ENCODE results near the gene TMEM255B. TPM values are rescaled to one million over a fixed set of nuclear protein-coding genes. Genes with fewer than 3 reads are reported as not detected.

TMEM255B gene
- total RNA-seq, 4 donors from 2014 or later, result 0.26 to 3.8 (median 1.7) TPM

- no peak overlapping the region for H3K4me3 ChIP-seq
- peaks cover 51% of the 10 kb centered on the region for H3K4me1 ChIP-seq
- H3K9me3 ChIP-seq, result no peaks in the 10 kb centered on the region
- H3K36me3 ChIP-seq, result peaks cover 9% of the 10 kb centered on the region
- TF ChIP-seq POLR2A (IDR thresholded peaks at IDR 0.05), result no peak
- TF ChIP-seq CTCF (IDR thresholded peaks at IDR 0.05), result no peak
- no peak for TF ChIP-seq EP300 (IDR thresholded peaks at IDR 0.05)
- TF ChIP-seq POLR2AphosphoS5 (IDR thresholded peaks at IDR 0.05), result no peak
- 67% methylated on average over 29 of the region's 30 CpGs for WGBS
- H3K27ac ChIP-seq, result no peak overlapping the region
- peak in 1 of 2 donors; percentile 42 for DNase-seq (ENCODE audit: low spot score in 2 of 2)
- no peaks in the 10 kb centered on the region for H3K27me3 ChIP-seq
These were observed 87.0 kb downstream of the TMEM255B start for GRCh38 chr13:113845723-113846635.

GRCh38 chr13:113846636-113847318 is 87.8 kb downstream of the TMEM255B start:
- Histone ChIP-seq H3K9me3 (no peaks in the 10 kb centered on the region), H3K4me3 (no peak overlapping the region), H3K27ac (no peak overlapping the region), H3K27me3 (no peaks in the 10 kb centered on the region), H3K4me1 (peaks cover 46% of the 10 kb centered on the region), H3K36me3 (peaks cover 9% of the 10 kb centered on the region)
- TF ChIP-seq CTCF (IDR thresholded peaks at IDR 0.05) (no peak), EP300 (IDR thresholded peaks at IDR 0.05) (no peak), POLR2AphosphoS5 (IDR thresholded peaks at IDR 0.05) (no peak), POLR2A (IDR thresholded peaks at IDR 0.05) (no peak)
- WGBS, result 89% methylated on average over 19 of the region's 28 CpGs
- DNase-seq (ENCODE audit: low spot score in 2 of 2), result peak in 1 of 2 donors; percentile 36

- TF ChIP-seq EP300 (IDR thresholded peaks at IDR 0.05) (no peak), CTCF (IDR thresholded peaks at IDR 0.05) (no peak), POLR2A (IDR thresholded peaks at IDR 0.05) (no peak), POLR2AphosphoS5 (IDR thresholded peaks at IDR 0.05) (no peak)
- Histone ChIP-seq H3K4me1 (peaks cover 53% of the 10 kb centered on the region), H3K27me3 (no peaks in the 10 kb centered on the region), H3K36me3 (peaks cover 9% of the 10 kb centered on the region), H3K9me3 (no peaks in the 10 kb centered on the region), H3K4me3 (no peak overlapping the region), H3K27ac (no peak overlapping the region)
- DNase-seq (ENCODE audit: low spot score in 2 of 2), result peak in 1 of 2 donors; percentile 55
- 77% methylated on average over 8 of the region's 8 CpGs for WGBS
These were observed 89.0 kb downstream of the TMEM255B start for GRCh38 chr13:113848020-113848419.

GRCh38 chr13:113848431-113849260 is 89.6 kb downstream of the TMEM255B start:
- H3K9me3 ChIP-seq, result no peaks in the 10 kb centered on the region
- H3K27ac ChIP-seq, result no peak overlapping the region
- peak in 1 of 2 donors; percentile 50 for DNase-seq (ENCODE audit: low spot score in 2 of 2)
- 72% methylated on average over 13 of the region's 18 CpGs for WGBS
- H3K4me1 ChIP-seq, result peaks cover 57% of the 10 kb centered on the region
- H3K27me3 ChIP-seq, result no peaks in the 10 kb centered on the region
- H3K36me3 ChIP-seq, result peaks cover 9% of the 10 kb centered on the region
- H3K4me3 ChIP-seq, result no peak overlapping the region
- TF ChIP-seq POLR2AphosphoS5 (IDR thresholded peaks at IDR 0.05), result no peak
- TF ChIP-seq POLR2A (IDR thresholded peaks at IDR 0.05), result no peak
- TF ChIP-seq CTCF (IDR thresholded peaks at IDR 0.05), result no peak
